Suprapubic skin (tissue), 4 donors: ENCODE data around the gene MYH11. TPM values are rescaled to one million over a fixed set of nuclear protein-coding genes. Genes with fewer than 3 reads are reported as not detected.

Source experiments
- DNase-seq, 2 donors: peaks; one replicate each; pipeline ENCODE4 v3.0.0-alpha.2; 2019; ENCODE audit warnings: low spot score in 2 of 2
- H3K27ac ChIP-seq: fragments of 200-600 bp; sonication (generic); one replicate; pipeline ENCODE4 v1.5.1; 2019
- H3K27me3 ChIP-seq: fragments of 200-600 bp; sonication (generic); one replicate; pipeline ENCODE4 v1.5.1; 2019
- H3K36me3 ChIP-seq: fragments of 200-600 bp; sonication (generic); one replicate; pipeline ENCODE4 v1.5.1; 2019
- H3K4me1 ChIP-seq: fragments of 200-600 bp; sonication (generic); one replicate; pipeline ENCODE4 v1.5.1; 2019
- H3K4me3 ChIP-seq: fragments of 200-600 bp; sonication (generic); one replicate; pipeline ENCODE4 v1.5.1; 2019; ENCODE audit warnings: mild to moderate bottlenecking
- H3K9me3 ChIP-seq: fragments of 200-600 bp; sonication (generic); one replicate; pipeline ENCODE4 v1.5.1; 2019
- EP300 ChIP-seq: sonication (generic); formaldehyde crosslinking; IDR thresholded peaks from one replicate; pipeline ENCODE4 v1.6.1; 2017; ENCODE audit warnings: antibody characterized with exemption
- POLR2A ChIP-seq, 2 donors: fragments of 450-650 bp; IDR thresholded peaks; one replicate each; pipeline ENCODE4 v1.6.1; 2017; ENCODE audit warnings: antibody characterized with exemption in 2 of 2, mild to moderate bottlenecking in 2 of 2, moderate library complexity in 2 of 2
- POLR2AphosphoS5 ChIP-seq, 3 donors: sonication (generic); formaldehyde crosslinking; IDR thresholded peaks; one replicate each; pipeline ENCODE4 v1.6.1; 2017; ENCODE audit warnings: antibody characterized with exemption in 3 of 3
- WGBS: methylation state at CpG from one replicate; pipeline ENCODE4 v1.1.5; 2018; 5-methylcytosine and 5-hydroxymethylcytosine counted together
- total RNA-seq, 4 donors: library from RNA; depleted of rRNA; stranded (reverse); fragments of >200 nt; gene quantifications; one replicate each; pipeline ENCODE4 v1.1.0, GENCODE V29; 2016
- TF ChIP-seq, protein P1 (sequence below), 2 donors: fragments of 200-600 bp in 1 of 2; fragments of 450-650 bp in 1 of 2; sonication (generic) in 1 of 2; IDR thresholded peaks; one replicate each; pipeline ENCODE4 v1.5.1; 2016 to 2019; ENCODE audit warnings: antibody characterized with exemption in 2 of 2, mild to moderate bottlenecking in 1 of 2, moderate library complexity in 1 of 2

Gene MYH11
- total RNA-seq, 4 donors from 2014 or later: 24.2 to 54.8 (median 36.0) TPM

DNA sequence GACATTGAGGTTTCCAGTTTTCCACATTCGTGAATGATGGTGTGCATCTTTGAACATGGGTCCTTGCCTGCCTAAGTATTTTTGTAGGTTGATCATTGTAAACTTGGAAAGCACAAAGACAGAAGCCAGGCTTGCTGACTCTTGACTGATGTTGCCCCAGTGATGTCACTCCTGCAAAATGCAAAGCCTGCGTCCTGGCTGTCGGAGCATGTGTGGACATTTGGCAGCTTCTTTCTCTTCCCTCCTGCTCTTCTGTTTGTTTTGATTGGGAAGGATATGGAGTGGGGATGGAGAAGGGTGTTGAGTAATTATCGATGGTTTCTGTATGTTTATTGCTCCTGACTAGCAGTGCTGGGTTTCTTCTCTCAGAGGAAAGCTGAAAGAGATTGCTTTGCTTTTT, 203.6 kb downstream of the MYH11 start:
- WGBS: 16% methylated on average over 4 of the region's 4 CpGs

More for the DNA sequence above, 203.6 kb downstream of the MYH11 start:
- Histone ChIP-seq H3K27me3 (no peaks in the 10 kb centered on the region), H3K9me3 (no peaks in the 10 kb centered on the region), H3K4me1 (peaks cover 40% of the 10 kb centered on the region), H3K36me3 (peaks cover 3% of the 10 kb centered on the region), H3K4me3 (no peak overlapping the region), H3K27ac (peak overlapping the region; percentile 5)
- TF ChIP-seq POLR2A (IDR thresholded peaks at IDR 0.05) (no peak), POLR2AphosphoS5 (IDR thresholded peaks at IDR 0.05) (no peak), EP300 (no peak)
- TF ChIP-seq, protein P1, sequence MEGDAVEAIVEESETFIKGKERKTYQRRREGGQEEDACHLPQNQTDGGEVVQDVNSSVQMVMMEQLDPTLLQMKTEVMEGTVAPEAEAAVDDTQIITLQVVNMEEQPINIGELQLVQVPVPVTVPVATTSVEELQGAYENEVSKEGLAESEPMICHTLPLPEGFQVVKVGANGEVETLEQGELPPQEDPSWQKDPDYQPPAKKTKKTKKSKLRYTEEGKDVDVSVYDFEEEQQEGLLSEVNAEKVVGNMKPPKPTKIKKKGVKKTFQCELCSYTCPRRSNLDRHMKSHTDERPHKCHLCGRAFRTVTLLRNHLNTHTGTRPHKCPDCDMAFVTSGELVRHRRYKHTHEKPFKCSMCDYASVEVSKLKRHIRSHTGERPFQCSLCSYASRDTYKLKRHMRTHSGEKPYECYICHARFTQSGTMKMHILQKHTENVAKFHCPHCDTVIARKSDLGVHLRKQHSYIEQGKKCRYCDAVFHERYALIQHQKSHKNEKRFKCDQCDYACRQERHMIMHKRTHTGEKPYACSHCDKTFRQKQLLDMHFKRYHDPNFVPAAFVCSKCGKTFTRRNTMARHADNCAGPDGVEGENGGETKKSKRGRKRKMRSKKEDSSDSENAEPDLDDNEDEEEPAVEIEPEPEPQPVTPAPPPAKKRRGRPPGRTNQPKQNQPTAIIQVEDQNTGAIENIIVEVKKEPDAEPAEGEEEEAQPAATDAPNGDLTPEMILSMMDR (IDR thresholded peaks at IDR 0.05): no peak
- DNase-seq: peak in 1 of 2 donors; percentile 63

Other genes with a start within 250 kb of the MYH11 start
- 100 to 1,000 TPM in 1 of 4 donors, 10 to 100 TPM in 3; 36.2 to 117 (median 44.2) TPM for gene MARF1, start 213.9 kb downstream of the MYH11 start, total RNA-seq
- 100 to 1,000 TPM in 3 of 4 donors, 10 to 100 TPM in 1; 85.2 to 145 (median 120) TPM for gene NDE1, start 206.8 kb downstream of the MYH11 start, total RNA-seq
- 10 to 100 TPM; 31.2 to 45.1 (median 39.5) TPM for gene CEP20, start 31.6 kb upstream of the MYH11 start, total RNA-seq
- gene ABCC1, start 92.6 kb upstream of the MYH11 start, total RNA-seq: 10 to 100 TPM; 22.1 to 37.4 (median 27.2) TPM